GM18526 (cell line): ENCODE results near the gene GTF2H4.

Source experiments
- POLR2A ChIP-seq: IDR thresholded peaks from 3 replicates; pipeline ENCODE4 v1.6.1; 2011; ENCODE audit not compliant: insufficient read length; ENCODE audit errors: extremely low read depth

GTF2H4 gene

GRCh38 chr6:30889921-30890645 is 17.9 kb upstream of the GTF2H4 start:
- no peak for TF ChIP-seq POLR2A

GRCh38 chr6:30890646-30891449 is 17.2 kb upstream of the GTF2H4 start:
- no peak for TF ChIP-seq POLR2A

- no peak for TF ChIP-seq POLR2A
Measured at GRCh38 chr6:30891450-30891723, 16.6 kb upstream of the GTF2H4 start.

GRCh38 chr6:30891816-30892538 is 16.0 kb upstream of the GTF2H4 start:
- TF ChIP-seq POLR2A = no peak

GRCh38 chr6:30893001-30893591 is 14.9 kb upstream of the GTF2H4 start:
- TF ChIP-seq POLR2A = no peak

GRCh38 chr6:30893666-30894065 is 14.3 kb upstream of the GTF2H4 start:
- TF ChIP-seq POLR2A = no peak

- TF ChIP-seq POLR2A = no peak
Measured at GRCh38 chr6:30894381-30894780, 13.6 kb upstream of the GTF2H4 start.

GRCh38 chr6:30894935-30895334 is 13.1 kb upstream of the GTF2H4 start:
- TF ChIP-seq POLR2A = no peak

- no peak for TF ChIP-seq POLR2A
Measured at GRCh38 chr6:30895343-30895742, 12.7 kb upstream of the GTF2H4 start.

- no peak for TF ChIP-seq POLR2A
Measured at GRCh38 chr6:30896541-30896940, 11.5 kb upstream of the GTF2H4 start.

GRCh38 chr6:30897882-30898281 is 10.1 kb upstream of the GTF2H4 start:
- TF ChIP-seq POLR2A = no peak

GRCh38 chr6:30898750-30899360 is 9.2 kb upstream of the GTF2H4 start:
- TF ChIP-seq POLR2A = no peak

GRCh38 chr6:30900863-30901417 is 7.1 kb upstream of the GTF2H4 start:
- TF ChIP-seq POLR2A = no peak

GRCh38 chr6:30901436-30901835 is 6.6 kb upstream of the GTF2H4 start:
- no peak for TF ChIP-seq POLR2A

GRCh38 chr6:30902709-30903108 is 5.3 kb upstream of the GTF2H4 start:
- no peak for TF ChIP-seq POLR2A
